Activated B cell treated with CpG ODN at 0.5 μM for 24 hours (primary cell): ENCODE measurements around the gene SEPTIN5. TPM values are rescaled to one million over a fixed set of nuclear protein-coding genes. Genes with fewer than 3 reads are reported as not detected.
"Not testable (repeated sequence)": the region's sequence is repeated elsewhere in the genome, so short reads cannot be mapped to it uniquely, and the experiment has no call there.

Source experiments
- ATAC-seq: fragments of 200-7000 bp; cut with Tn5 transposase; one replicate; pipeline ENCODE4 v1.10.0; 2021; ENCODE audit warnings: low read depth, mild to moderate bottlenecking, moderate library complexity
- CTCF ChIA-PET: fragments of 350-600 bp; sonication (Branson Sonifier 250); formaldehyde crosslinking; loops from one replicate; lab custom pipeline; 2021; ENCODE audit warnings: antibody characterized with exemption; lab: Charles Lee
- POLR2A ChIA-PET: fragments of 350-600 bp; sonication (Branson Sonifier 250); formaldehyde crosslinking; loops from one replicate; lab custom pipeline; 2021; ENCODE audit warnings: antibody characterized with exemption; lab: Charles Lee
- DNase-seq: peaks from one replicate; pipeline ENCODE4 v3.0.0; 2022
- H3K27ac Mint-ChIP-seq: one replicate; pipeline ENCODE4 v1.8.0; 2020; ENCODE audit warnings: mixed read lengths
- H3K27me3 Mint-ChIP-seq: one replicate; pipeline ENCODE4 v1.8.0; 2021; ENCODE audit warnings: mixed read lengths
- H3K36me3 Mint-ChIP-seq: one replicate; pipeline ENCODE4 v1.8.0; 2021; ENCODE audit warnings: low read depth, mixed read lengths
- H3K4me1 Mint-ChIP-seq: one replicate; pipeline ENCODE4 v1.8.0; 2021; ENCODE audit warnings: mixed read lengths
- H3K4me3 Mint-ChIP-seq: one replicate; pipeline ENCODE4 v1.8.0; 2020; ENCODE audit warnings: mild to moderate bottlenecking, mixed read lengths
- H3K9me3 Mint-ChIP-seq: one replicate; pipeline ENCODE4 v1.8.0; 2020; ENCODE audit warnings: mixed read lengths
- CTCF ChIP-seq: fragments of 200-600 bp; IDR thresholded peaks from one replicate; pipeline ENCODE4 v1.8.0; 2022; ENCODE audit warnings: antibody characterized with exemption, mild to moderate bottlenecking
- intact Hi-C: fragments of 100-400 bp; cut with micrococcal nuclease; formaldehyde crosslinking; loops from one replicate; pipeline ENCODE4 v1.15.1; 2024
- total RNA-seq: library from RNA; stranded (reverse); gene quantifications from 2 replicates; pipeline ENCODE4 v1.2.3, GENCODE V29; 2022

SEPTIN5 gene
- total RNA-seq, 1 donor from 2014 or later: not detected

DNA sequence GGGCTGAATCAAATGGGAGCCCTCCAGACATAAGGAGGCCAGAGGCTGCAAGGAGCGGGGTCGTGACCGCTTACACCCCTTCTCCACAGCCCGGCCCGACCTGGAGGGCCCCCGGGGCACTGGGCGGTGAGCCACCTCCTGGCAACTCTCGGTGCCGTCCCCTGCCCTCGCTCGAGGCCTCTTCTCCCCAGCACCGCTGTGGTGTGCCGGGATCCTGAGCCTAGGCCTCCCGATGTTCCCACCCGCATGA is 8.6 kb downstream of the SEPTIN5 start:
- H3K36me3 Mint-ChIP-seq: no peaks in the 10 kb centered on the region
- no peak overlapping the region for H3K27ac Mint-ChIP-seq
- no peak for DNase-seq
- no peaks in the 10 kb centered on the region for H3K9me3 Mint-ChIP-seq
- ChIA-PET POLR2A (no interaction called here), CTCF (no interaction called here)
- intact Hi-C loops: no loop called here
- H3K4me1 Mint-ChIP-seq: peaks cover 17% of the 10 kb centered on the region
- ATAC-seq: no peak
- TF ChIP-seq CTCF: no peak
- peaks cover 44% of the 10 kb centered on the region for H3K27me3 Mint-ChIP-seq
- H3K4me3 Mint-ChIP-seq: no peak overlapping the region

- ATAC-seq: peak; percentile 74
These were observed 9.1 kb downstream of the SEPTIN5 start, which contains the start of gene GP1BB for GRCh38 chr22:19723232-19723982. GP1BB (plus strand) TSS chr22:19723539; CDS start chr22:19723570, 31 bp downstream.

DNA sequence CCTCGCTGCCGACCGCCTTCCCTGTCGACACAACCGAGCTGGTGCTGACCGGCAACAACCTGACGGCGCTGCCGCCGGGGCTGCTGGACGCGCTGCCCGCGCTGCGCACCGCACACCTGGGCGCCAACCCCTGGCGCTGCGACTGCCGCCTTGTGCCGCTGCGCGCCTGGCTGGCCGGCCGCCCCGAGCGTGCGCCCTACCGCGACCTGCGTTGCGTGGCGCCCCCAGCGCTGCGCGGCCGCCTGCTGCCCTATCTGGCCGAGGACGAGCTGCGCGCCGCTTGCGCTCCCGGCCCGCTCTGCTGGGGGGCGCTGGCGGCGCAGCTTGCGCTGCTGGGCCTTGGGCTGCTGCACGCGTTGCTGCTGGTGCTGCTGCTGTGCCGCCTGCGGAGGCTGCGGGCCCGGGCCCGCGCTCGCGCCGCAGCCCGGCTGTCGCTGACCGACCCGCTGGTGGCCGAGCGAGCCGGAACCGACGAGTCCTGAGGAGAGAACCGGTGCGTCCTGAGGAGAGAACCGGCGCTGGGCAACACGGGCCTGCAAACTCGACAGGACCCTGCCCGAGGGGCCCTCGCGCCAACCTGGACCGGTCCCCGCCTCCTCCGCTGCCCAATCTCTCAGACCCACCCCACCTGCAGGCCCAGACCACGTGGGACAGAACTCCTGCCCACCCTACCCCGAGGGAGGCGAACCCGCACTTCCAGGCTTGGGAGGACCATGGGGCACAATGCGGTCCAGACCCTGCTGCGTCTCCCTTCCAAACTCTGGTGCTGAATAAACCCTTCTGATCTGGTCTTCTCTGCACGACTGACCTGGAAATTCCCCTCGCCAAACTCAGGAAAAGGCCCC is 9.9 kb downstream of the SEPTIN5 start:
- Mint-ChIP-seq H3K36me3 (no peaks in the 10 kb centered on the region), H3K27ac (no peak overlapping the region), H3K4me3 (peak overlapping the region; percentile 60), H3K9me3 (no peaks in the 10 kb centered on the region), H3K4me1 (peaks cover 16% of the 10 kb centered on the region), H3K27me3 (peaks cover 43% of the 10 kb centered on the region)
- intact Hi-C loops: no loop called here
- ATAC-seq (peak; percentile 54), DNase-seq (no peak)
- POLR2A ChIA-PET: no interaction called here
- CTCF ChIA-PET: interaction anchor here (0.7 kb wide), 1 partner anchor 186 kb away, joined by 3 read pairs; no protein-coding TSS in a partner anchor
- TF ChIP-seq CTCF: no peak

More at GRCh38 chr22:19723232-19723982, 9.1 kb downstream of the SEPTIN5 start, which contains the start of gene GP1BB:
- no peak for TF ChIP-seq CTCF
- Mint-ChIP-seq H3K27me3 (peaks cover 44% of the 10 kb centered on the region), H3K36me3 (no peaks in the 10 kb centered on the region), H3K4me1 (peaks cover 17% of the 10 kb centered on the region), H3K27ac (no peak within 1 kb of the TSS), H3K4me3 (peak within 1 kb of the TSS; percentile 46), H3K9me3 (no peaks in the 10 kb centered on the region)
- DNase-seq: peak; percentile 40
- intact Hi-C loops: no loop called here
- CTCF ChIA-PET: no interaction called here
- POLR2A ChIA-PET: no interaction called here

DNA sequence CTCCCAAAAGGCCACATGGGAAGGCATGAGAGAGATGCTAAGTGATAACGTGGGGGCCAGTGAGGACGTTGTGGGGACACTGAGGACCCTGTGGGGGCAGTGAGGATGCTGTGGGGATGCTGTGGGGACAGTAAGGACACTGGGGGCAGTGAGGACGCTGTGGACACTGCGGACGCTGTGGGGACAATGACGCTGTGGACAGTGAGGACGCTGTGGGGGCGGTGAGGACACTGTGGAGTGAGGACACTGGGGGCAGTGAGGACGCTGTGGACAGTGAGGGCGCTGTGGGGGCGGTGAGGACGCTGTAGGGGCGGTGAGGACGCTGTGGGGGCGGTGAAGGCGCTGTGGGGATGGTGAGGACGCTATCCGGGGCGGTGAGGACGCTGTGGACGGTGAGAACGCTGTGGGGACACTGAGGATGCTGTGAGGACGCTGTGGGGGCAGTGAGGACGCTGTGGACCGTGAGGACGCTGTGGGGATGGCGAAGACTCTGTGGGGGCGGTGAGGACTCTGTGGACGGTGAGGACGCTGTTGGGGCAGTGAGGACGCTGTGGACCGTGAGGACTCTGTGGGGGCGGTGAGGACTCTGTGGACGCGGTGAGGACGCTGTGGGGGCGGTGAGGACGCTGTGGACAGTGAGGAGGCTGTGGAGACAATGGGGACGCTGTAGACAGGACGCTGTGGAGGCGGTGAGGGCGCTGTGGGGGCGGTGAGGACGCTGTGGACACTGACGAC is 10.8 kb downstream of the SEPTIN5 start:
- Mint-ChIP-seq H3K27ac (no peak overlapping the region), H3K4me3 (peak overlapping the region; percentile 60), H3K9me3 (no peaks in the 10 kb centered on the region), H3K36me3 (no peaks in the 10 kb centered on the region), H3K27me3 (peaks cover 37% of the 10 kb centered on the region), H3K4me1 (peaks cover 12% of the 10 kb centered on the region)
- CTCF ChIA-PET: no interaction called here
- ATAC-seq: no peak
- TF ChIP-seq CTCF: no peak
- DNase-seq: no peak
- POLR2A ChIA-PET: no interaction called here
- intact Hi-C loops: no loop called here

DNA sequence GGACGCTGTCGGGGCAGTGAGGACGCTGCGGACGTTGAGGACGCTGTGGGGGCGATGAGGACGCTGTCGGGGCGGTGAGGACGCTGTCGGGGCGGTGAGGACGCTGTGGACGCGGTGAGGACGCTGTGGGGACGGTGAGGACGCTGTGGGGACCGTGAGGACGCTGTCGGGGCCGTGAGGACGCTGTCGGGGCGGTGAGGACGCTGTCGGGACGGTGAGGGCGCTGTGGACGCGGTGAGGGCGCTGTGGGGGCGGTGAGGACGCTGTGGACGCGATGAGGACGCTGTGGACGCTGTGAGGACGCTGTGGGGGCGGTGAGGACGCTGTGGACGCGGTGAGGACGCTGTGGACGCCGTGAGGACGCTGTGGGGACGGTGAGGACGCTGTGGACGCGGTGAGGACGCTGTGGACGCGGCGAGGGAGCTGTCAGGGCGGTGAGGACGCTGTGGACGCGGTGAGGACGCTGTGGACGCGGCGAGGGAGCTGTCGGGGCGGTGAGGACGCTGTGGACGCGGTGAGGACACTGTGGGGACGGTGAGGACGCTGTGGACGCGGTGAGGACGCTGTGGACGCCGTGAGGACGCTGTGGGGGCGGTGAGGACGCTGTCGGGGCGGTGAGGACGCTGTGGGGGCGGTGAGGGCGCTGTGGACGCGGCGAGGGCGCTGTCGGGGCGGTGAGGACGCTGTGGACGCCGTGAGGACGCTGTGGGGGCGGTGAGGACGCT is 11.9 kb downstream of the SEPTIN5 start:
- peaks cover 29% of the 10 kb centered on the region for H3K27me3 Mint-ChIP-seq
- ATAC-seq, POLR2A ChIA-PET, H3K4me3 Mint-ChIP-seq, DNase-seq, H3K27ac Mint-ChIP-seq, CTCF ChIA-PET, intact Hi-C loops, H3K36me3 Mint-ChIP-seq, H3K9me3 Mint-ChIP-seq: not testable (repeated sequence)
- H3K4me1 Mint-ChIP-seq: peaks cover 15% of the 10 kb centered on the region
